AG09309 (cell line): ENCODE results near the gene PLEKHH1.
"Not testable (repeated sequence)": the region's sequence is repeated elsewhere in the genome, so short reads cannot be mapped to it uniquely, and the experiment has no call there.

Experiments used
- DNase-seq: peaks from one replicate; pipeline ENCODE4 v3.0.0-alpha.2; 2010; ENCODE audit warnings: low read depth
- H3K4me3 ChIP-seq: 2 replicates; pipeline ENCODE4 v1.5.1; 2011; ENCODE audit warnings: mild to moderate bottlenecking, low read depth, low read length, moderate library complexity; ENCODE audit not compliant: control insufficient read depth
- TF ChIP-seq, protein P1 (sequence below): IDR thresholded peaks from 2 replicates; pipeline ENCODE4 v1.5.1; 2011; ENCODE audit warnings: mild to moderate bottlenecking, low read depth, low read length, inconsistent platforms; ENCODE audit not compliant: insufficient read depth, control insufficient read depth; ENCODE audit errors: missing control alignments

PLEKHH1 gene

DNA sequence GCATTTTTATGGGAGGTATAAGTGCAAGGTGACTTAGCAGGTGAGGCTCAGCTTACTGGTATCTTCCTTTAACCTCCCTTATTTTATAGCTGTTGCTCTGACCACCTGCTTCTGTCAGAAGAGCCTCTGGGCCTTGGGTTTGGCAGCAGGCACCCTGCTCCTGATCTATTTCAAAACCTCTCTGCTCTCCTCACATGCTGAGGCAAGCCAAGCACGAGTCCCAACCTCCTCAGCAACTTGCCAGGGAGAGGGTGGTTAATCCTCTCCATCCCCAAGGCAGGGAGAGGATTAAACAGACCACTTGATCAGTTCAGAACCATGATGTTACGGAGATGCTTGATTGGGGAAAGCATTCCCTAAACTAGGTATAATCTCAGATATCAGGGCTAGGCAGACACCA lies 5.4 kb downstream of the PLEKHH1 start:
- TF ChIP-seq, protein P1, sequence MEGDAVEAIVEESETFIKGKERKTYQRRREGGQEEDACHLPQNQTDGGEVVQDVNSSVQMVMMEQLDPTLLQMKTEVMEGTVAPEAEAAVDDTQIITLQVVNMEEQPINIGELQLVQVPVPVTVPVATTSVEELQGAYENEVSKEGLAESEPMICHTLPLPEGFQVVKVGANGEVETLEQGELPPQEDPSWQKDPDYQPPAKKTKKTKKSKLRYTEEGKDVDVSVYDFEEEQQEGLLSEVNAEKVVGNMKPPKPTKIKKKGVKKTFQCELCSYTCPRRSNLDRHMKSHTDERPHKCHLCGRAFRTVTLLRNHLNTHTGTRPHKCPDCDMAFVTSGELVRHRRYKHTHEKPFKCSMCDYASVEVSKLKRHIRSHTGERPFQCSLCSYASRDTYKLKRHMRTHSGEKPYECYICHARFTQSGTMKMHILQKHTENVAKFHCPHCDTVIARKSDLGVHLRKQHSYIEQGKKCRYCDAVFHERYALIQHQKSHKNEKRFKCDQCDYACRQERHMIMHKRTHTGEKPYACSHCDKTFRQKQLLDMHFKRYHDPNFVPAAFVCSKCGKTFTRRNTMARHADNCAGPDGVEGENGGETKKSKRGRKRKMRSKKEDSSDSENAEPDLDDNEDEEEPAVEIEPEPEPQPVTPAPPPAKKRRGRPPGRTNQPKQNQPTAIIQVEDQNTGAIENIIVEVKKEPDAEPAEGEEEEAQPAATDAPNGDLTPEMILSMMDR, result no peak
- no peak overlapping the region for H3K4me3 ChIP-seq
- no peak for DNase-seq

DNA sequence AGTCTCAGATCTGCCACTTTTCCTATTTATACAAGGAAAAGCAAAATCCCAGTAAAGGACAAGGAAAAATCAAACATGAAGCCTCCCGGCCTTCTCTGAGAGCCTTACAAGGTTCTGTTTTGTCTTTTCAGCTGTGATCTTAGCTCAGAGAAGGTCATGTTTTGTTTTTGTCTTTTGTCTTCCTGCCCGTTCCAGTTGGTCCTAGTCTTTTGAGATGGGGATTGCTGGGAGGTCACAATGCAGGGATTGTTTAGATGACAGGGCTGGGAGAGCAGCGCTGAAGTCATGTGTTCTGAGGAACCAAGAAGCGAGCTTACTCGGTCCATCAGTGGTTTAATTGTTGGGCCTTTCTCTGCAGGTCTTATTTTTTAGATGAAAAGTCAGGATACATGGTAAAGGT lies 6.0 kb downstream of the PLEKHH1 start:
- no peak for DNase-seq
- TF ChIP-seq, protein P1, result no peak

DNA sequence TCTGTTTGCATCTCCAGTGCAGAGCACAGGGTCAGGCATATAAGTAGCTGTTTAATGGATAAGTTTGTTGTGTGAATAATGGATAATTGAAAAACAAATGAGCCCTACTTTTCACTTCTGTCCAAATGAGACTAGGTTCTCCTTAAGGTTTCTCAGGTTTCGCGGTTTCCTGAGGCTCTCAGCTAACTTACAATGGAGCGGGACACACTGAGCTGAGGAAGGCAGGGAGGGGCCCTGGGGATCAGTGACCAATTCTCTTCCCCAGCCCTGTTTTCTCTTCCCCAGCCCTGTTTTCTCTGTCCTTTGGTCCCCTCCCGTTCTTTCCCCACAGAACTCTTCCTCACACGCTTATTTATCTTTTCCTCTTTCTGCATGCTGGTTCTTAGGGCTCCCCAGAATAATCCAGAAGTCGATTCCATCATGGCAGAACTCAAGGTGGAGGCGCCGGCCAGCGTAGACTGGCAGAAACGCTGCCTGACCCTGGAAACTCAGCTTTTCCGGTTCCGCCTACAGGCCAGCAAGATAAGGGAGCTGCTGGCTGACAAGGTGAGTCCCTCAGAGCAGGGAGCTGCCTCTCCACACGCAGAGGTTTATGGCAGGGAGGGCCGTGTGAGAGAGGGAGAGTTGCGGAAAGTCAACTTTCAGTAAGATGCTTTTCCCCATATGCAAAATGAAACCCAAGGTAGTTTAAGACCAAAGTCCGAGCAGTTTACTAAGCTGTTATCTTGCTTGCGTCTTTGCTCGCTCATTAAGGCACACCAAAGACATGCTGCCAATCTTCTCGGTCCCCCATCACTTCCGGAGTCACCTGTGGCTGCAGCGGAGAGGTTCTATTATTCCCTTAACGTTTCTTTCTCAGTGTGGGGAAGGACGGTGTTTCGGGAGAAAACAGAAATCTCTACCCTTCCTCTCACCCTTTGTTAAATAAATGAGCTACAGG lies 8.6 kb downstream of the PLEKHH1 start:
- TF ChIP-seq, protein P1, result no peak
- DNase-seq, result no peak
- no peak overlapping the region for H3K4me3 ChIP-seq

More for the DNA sequence above, 6.0 kb downstream of the PLEKHH1 start:
- H3K4me3 ChIP-seq, result no peak overlapping the region

DNA sequence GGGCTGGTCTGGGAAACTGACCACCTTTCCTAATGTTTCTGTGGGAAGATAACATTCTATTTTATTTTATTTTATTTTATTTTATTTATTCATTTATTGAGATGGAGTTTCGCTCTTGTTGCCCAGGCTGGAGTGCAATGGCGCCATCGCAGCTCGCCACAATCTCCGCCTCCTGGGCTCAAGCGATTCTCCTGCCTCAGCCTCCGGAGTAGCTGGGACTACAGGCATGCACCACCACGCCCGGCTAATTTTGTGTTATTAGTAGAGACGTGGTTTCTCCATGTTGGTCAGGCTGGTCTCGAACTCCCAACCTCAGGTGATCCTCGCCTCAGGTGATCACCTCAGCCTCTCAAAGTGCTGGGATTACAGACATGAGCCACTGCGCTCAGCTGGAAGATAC lies 9.5 kb downstream of the PLEKHH1 start:
- not testable (repeated sequence) for DNase-seq, H3K4me3 ChIP-seq

DNA sequence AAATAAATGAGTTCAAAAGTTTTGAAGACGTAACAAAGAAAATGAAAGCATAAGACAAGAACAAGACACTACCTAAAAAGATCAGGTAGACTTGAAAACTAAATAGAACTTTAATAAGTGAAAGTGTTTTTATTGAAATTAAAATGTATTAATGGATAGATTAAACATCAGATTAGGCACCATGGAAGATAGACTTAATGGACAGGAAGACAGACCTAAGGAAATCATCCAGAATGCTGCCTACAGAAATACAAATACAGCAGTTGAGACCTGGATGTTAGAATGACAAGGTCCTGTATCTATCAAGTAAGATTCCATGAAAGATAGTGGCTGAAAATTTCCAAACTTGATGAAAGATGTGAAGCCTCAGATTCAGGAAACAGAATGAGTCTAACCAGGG lies 11.5 kb downstream of the PLEKHH1 start:
- no peak for DNase-seq
- H3K4me3 ChIP-seq, result no peak overlapping the region
- TF ChIP-seq, protein P1, result no peak

DNA sequence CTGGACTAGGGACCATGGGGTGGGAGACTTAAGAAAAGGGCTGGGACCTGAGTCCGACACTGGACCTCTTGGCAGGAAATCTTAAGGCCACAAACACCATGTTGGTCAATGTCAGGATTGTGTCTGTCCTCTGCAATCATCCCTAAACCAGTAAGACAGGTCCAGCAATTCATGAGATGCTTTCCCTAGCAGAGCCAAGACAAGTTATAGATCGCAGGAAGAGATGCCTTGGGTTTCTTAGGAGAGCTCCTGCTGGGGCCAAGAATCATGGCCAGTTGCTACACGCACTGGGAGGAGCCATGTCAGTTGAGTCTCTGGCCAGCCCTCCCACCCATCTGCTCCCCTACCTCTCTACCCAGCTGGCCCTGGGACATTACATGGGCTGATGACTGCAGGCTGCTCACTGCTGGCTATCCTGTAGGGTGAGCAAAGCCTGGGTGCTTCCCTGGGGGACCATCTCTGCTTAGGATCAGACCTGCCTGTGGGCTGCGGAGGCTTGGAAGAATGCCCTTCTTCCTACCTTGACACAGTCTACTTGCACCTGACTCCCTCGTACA lies 14.2 kb downstream of the PLEKHH1 start:
- TF ChIP-seq, protein P1, result no peak
- H3K4me3 ChIP-seq, result no peak overlapping the region
- DNase-seq, result no peak

DNA sequence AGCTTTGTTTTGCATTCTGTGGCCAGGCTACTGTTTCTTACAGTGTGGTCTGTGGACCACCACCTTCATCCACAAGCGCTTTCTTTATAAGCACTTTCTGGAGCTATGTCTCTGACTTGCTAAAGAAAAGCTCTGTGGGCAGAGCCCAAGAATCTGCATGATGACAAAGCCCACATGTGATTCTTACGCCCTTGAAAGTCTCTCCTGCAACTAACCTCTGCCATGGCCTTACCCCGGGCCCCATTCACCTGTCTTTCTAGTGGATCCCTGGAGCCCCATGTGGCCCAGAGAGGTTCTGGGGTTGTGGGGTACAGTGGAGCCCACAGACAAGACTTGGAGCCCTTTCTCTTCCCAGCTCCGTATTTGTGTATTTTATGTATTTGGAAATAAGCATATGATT lies 16.6 kb downstream of the PLEKHH1 start:
- TF ChIP-seq, protein P1, result no peak
- DNase-seq, result no peak
- H3K4me3 ChIP-seq, result no peak overlapping the region
